NCI-H1930 (cell line): ENCODE results near the gene TIRAP.
"Not testable (repeated sequence)": the region's sequence is repeated elsewhere in the genome, so short reads cannot be mapped to it uniquely, and the experiment has no call there.

Source experiments
- DNase-seq, 2 experiments: peaks; one replicate each; lab custom pipeline; 2025; lab: John Stamatoyannopoulos, UW

TIRAP gene, protein sequence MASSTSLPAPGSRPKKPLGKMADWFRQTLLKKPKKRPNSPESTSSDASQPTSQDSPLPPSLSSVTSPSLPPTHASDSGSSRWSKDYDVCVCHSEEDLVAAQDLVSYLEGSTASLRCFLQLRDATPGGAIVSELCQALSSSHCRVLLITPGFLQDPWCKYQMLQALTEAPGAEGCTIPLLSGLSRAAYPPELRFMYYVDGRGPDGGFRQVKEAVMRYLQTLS

GRCh38 chr11:126282736-126283591 is at the start of gene TIRAP:
TIRAP (plus strand) TSS chr11:126283093; CDS start chr11:126290895, 7,802 bp downstream.
- peak; percentile 6 to 50 for DNase-seq

- no peak for DNase-seq
These were observed 49.5 kb upstream of the TIRAP start for GRCh38 chr11:126233391-126233790.

GRCh38 chr11:126246636-126247035 is 36.3 kb upstream of the TIRAP start:
- DNase-seq = no peak

- DNase-seq = no peak
These were observed 29.6 kb upstream of the TIRAP start for GRCh38 chr11:126253265-126253664.

DNA sequence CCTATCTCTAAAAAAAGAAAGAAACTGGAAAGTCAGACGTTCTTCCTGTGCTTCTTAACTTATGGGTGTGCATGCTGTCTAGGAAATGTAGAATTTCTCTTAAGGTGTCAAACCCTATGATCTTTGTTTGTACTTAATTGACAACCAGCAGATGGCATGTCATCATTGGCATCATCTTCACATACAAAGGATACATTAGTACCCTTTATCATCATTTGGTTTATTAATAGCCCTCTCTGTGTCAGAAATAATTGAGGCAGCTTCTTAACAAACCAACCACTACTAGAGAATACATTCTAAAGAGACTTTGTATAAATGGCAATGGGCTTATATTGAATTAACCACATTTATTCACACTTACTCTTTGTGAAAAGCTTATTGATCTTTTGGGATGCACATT is 28.1 kb upstream of the TIRAP start:
- DNase-seq = no peak

DNA sequence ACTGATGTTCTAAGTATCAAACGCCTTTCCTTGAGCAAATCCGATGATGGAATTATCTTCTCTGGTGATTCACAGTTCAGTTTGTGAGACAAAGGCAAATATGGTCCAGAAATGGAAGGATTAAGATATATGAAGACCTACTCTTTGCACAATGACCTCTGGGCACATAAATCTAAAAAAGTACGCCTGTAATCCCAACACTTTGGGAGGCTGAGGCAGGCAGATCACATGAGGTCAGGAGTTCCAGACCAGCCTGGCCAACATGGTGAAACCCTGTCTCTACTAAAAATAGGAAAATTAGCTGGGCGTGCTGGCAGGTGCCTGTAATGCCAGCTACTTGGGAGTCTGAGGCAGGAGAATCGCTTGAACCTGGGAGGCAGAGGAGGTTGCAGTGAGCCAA is 27.4 kb upstream of the TIRAP start:
- not testable (repeated sequence) for DNase-seq

- no peak for DNase-seq
These were observed 26.7 kb upstream of the TIRAP start for GRCh38 chr11:126256216-126256615.

GRCh38 chr11:126257144-126257543 is 25.7 kb upstream of the TIRAP start:
- no peak for DNase-seq

GRCh38 chr11:126257764-126258163 is 25.1 kb upstream of the TIRAP start:
- DNase-seq = no peak

- DNase-seq = no peak
These were observed 20.7 kb upstream of the TIRAP start for GRCh38 chr11:126262216-126262615.

- no peak for DNase-seq
These were observed 19.4 kb upstream of the TIRAP start for GRCh38 chr11:126263489-126263888.

DNA sequence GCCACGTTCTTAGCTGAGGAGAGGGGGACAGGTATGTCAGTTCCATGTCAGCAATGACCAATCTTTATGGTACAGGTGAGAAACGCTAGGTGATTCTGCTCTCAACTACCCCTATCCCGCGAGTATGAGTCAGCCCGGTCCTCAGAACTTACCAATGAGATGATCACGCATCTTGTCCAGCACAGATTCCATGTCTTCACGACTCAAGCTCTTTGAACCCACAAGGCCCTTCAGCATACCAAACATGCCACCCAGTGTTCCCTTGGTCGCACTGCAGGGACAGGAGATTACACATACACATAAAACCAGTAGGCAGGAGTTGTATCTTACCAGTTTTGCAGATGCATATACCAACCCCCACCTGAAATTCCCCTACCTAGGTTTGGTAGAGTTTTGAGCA is 17.1 kb upstream of the TIRAP start:
- DNase-seq = no peak

GRCh38 chr11:126267650-126268049 is 15.2 kb upstream of the TIRAP start:
- no peak for DNase-seq

DNA sequence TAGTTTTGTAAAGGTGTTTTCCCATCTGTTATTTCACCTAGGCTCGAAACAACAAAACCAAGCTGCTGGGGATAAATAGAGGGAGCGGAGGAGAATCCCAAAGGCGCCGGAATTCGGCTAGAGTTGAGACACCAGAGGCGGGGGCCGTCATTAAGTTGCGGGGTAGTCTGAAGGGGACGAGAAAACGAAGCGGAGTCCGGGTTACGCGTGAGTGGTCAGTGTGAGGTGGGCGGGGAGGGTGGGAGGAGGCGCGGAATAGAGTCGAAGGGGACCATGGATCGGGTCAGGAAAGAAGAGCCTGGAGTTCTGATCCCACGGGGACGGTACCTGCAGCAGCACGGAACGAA is 14.6 kb upstream of the TIRAP start:
- DNase-seq = no peak

DNA sequence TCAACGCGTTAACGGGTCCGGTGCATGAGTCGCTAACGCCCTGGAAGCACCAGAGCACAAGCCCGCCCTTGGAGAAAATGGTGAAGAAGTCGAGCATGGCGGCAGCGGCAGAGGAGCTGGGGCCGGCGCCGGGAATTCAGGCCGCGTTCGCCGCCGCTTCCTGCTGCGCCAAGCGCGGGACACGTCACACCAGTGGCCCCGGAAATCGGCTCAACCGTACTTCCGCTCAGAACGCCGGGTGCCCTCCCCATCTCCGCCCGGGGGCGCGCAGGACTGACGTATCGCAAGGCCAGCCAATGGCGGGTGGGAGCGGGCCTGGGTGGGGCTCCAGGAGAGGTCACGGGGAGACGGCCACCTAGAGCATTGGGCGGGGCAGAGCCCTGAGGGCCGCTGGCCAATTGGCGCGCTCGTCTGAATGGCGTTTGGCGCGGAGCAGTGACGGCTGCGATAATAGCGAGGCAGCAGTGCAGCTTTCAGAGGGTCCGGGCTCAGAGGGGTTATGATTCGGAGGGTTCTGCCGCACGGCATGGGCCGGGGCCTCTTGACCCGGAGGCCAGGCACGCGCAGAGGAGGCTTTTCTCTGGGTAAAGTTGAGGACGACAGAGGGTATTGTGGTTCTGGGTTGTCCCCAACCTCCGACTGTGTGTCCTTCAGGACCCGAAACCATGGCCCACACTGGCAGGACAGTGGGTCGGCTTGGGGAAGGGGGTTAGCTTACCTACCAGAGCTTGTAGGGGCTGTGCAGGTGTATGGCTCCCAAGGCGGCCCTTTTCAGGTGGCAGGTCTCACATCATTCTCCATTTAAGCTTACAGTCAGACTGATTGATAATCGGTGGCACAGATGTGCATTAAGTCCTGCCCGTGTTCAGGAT is 13.9 kb upstream of the TIRAP start, which contains the start of the genes FOXRED1 and SRPRA:
TSS of gene FOXRED1 (plus strand) at position 447 of the 872 bp plus-strand sequence. CDS start at position 500, 53 bp downstream.
TSS of gene SRPRA (minus strand) at position 188 of the 872 bp plus-strand sequence. CDS start at position 97, 91 bp downstream.
- DNase-seq = peak; percentile 97 to 98

DNA sequence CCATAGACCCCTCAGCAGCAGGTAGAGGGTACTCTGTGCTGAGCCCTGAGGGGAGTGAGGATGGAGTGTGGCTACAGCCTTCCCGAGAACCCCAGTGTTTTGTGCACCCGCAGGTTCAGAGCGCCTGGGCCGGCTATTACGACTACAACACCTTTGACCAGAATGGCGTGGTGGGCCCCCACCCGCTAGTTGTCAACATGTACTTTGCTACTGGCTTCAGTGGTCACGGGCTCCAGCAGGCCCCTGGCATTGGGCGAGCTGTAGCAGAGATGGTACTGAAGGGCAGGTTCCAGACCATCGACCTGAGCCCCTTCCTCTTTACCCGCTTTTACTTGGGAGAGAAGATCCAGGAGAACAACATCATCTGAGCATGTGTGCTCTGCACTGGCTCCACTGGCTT is 5.6 kb upstream of the TIRAP start:
- no peak for DNase-seq

DNA sequence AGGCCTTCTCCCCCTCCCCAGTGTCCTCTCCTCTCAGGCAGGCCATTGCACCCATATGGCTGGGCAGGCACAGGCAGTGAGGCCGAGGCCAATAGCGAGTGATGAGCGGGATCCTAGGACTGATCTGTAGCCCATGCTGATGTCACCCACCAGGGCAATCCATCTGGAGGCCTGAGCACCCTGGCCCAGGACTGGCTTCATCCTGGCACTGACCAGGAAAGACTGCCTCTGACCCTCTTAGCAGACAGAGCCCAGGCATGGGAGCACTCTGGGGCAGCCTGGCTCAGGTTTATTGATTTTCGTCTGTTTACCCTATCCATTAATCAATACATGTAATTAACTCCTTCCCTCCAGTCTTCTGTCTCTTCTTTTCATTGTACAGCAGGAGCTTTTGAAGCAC is 5.1 kb upstream of the TIRAP start:
- DNase-seq = no peak

- DNase-seq = no peak
These were observed 3.7 kb upstream of the TIRAP start for GRCh38 chr11:126279191-126279590.

- DNase-seq = no peak
These were observed 2.3 kb upstream of the TIRAP start for GRCh38 chr11:126280595-126280994.

DNA sequence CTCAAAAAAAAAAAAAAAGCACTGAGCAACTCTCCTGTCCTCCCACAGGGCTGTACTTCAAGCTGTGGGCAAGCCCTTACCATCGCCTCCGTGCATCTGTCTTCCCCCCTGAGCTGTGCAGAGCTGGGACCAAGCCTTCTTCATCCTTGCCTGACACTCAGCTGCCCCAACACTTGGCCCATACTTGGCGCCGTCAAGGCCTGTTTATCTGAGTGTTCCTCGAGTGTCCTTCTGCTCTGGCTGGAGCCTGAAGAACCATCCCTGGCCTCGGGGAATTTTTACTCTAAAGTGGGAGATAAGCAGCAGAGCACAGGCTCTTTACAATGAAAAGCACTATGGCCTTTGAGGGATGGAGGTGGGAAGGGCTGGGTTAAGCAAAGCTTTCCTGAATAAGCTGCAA is 1.6 kb upstream of the TIRAP start:
- DNase-seq = no peak

DNA sequence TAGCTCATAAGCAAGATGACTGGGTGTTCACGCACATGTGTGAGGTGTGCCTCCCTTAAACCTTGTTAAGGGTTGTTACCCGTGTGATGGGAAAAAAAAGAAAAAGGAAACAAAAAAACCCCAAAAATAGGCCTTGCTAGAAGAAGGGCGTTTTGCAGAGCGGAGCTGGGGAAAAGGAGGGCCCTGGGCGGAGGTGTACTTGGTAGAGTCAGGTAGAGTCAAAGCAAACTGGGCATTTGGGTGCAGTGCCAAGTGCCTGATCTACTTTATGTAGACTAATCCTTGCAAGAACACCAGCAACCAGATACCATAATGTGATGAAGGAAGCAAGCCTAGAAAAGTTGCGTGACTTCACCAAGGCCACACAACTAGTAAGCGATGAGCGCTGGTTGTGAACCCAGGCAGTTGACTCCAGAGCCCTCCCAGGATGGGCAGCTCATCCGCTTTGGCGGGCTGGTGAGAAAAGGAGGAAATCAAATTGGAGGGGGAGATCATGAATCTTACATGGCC is 1.2 kb upstream of the TIRAP start:
- no peak for DNase-seq

- DNase-seq = no peak
These were observed 545 bp upstream of the TIRAP start for GRCh38 chr11:126282361-126282735.
